Lung (tissue), 12 donors: ENCODE measurements around the gene ENPP1. TPM values are rescaled to one million over a fixed set of nuclear protein-coding genes. Genes with fewer than 3 reads are reported as not detected.

Experiments
- ATAC-seq: fragments of 200-7000 bp; cut with Tn5 transposase; one replicate; pipeline ENCODE4 v1.9.1; 2020; ENCODE audit warnings: moderate number of reproducible peaks; ENCODE audit not compliant: insufficient read depth, low FRiP score
- DNase-seq, 3 donors: peaks; one replicate each; pipeline ENCODE4 v3.0.0-alpha.2; 2013 to 2017
- H3K27ac ChIP-seq, 2 donors: one replicate each; pipeline ENCODE4 v1.5.1; 2013; ENCODE audit warnings: mild to moderate bottlenecking in 2 of 2, moderate library complexity in 2 of 2, control low read depth in 1 of 2, inconsistent platforms in 1 of 2, low read depth in 1 of 2, low read length in 1 of 2
- H3K27me3 ChIP-seq, 3 donors: one replicate each; pipeline ENCODE4 v1.5.1; 2013; ENCODE audit warnings: low read length in 2 of 3; ENCODE audit not compliant: control insufficient read depth in 3 of 3, insufficient read depth in 3 of 3
- H3K36me3 ChIP-seq, 4 donors: one replicate each; pipeline ENCODE4 v1.5.1; 2013; ENCODE audit warnings: low read length in 4 of 4, mild to moderate bottlenecking in 1 of 4, moderate library complexity in 1 of 4; ENCODE audit not compliant: control insufficient read depth in 4 of 4, insufficient read depth in 4 of 4
- H3K4me1 ChIP-seq, 5 donors: one replicate each; pipeline ENCODE4 v1.5.1; 2013; ENCODE audit warnings: low read length in 5 of 5, mild to moderate bottlenecking in 2 of 5, moderate library complexity in 1 of 5; ENCODE audit not compliant: control insufficient read depth in 5 of 5, insufficient read depth in 5 of 5
- H3K4me3 ChIP-seq: one replicate; pipeline ENCODE4 v1.5.1; 2013; ENCODE audit warnings: mild to moderate bottlenecking, control low read depth, moderate library complexity
- H3K9ac ChIP-seq, 2 donors: one replicate each; pipeline ENCODE4 v1.5.1; 2013; ENCODE audit warnings: low read length in 2 of 2, control low read depth in 1 of 2; ENCODE audit not compliant: insufficient read depth in 1 of 2
- H3K9me3 ChIP-seq, 4 donors: one replicate each; pipeline ENCODE4 v1.5.1; 2013; ENCODE audit warnings: low read length in 3 of 4, mild to moderate bottlenecking in 1 of 4, moderate library complexity in 1 of 4; ENCODE audit not compliant: control insufficient read depth in 4 of 4, insufficient read depth in 3 of 4
- WGBS, 2 donors: extraction: QIAGEN DNeasy Blood & Tissue Kit; methylation state at CpG; one replicate each; pipeline ENCODE4 v1.1.7; 2013; 5-methylcytosine and 5-hydroxymethylcytosine counted together
- polyA plus RNA-seq, 2 donors: library from polyadenylated mRNA; stranded (reverse); fragments of 200-250 nt; gene quantifications; one replicate each; pipeline ENCODE4 v1.2.1, GENCODE V29; 2013
- total RNA-seq, 2 donors: library from RNA; depleted of rRNA in 1 of 2; stranded (reverse); fragments of >200 nt in 1 of 2; gene quantifications; one replicate each; pipeline ENCODE4 v1.2.1, GENCODE V29; 2014 to 2021
- TF ChIP-seq, protein P1 (sequence below): IDR thresholded peaks from 2 replicates; pipeline ENCODE4 v1.5.1; 2012; ENCODE audit warnings: mild to moderate bottlenecking; ENCODE audit errors: control extremely low read depth, extremely low read depth
- donor health status: control.
- donor health status: control.
- donor health status: Bipolar disorder and iron deficiency.
- donor health status: healthy.
- donor health status: DM: yes; HTN: yes; CAD: no.

ENPP1 gene
- total and polyA plus RNA-seq, 4 donors: 0.21 to 7.3 (median 0.82) TPM

DNA sequence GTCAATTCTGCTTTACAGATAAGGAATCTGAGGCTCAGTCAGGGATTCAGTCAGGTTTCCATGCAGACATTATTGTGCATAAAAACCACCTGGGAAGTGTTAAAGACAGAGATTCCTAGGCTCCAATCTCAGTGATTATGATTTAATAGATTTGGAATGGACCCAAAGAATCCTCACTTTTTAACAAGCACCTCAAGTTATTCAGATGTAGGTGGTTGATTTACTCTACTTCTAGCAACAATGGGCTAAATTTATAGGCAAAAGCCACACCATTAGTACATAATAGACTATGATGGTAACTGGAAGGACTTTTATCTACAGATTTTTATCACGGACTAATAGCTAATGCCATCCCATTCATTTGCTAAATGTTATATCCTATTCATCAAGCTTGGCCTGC, 9.0 kb downstream of the ENPP1 start:
- peaks cover 0 to 4% (median 0%) of the 10 kb centered on the region in 5 donors for H3K4me1 ChIP-seq
- H3K9me3 ChIP-seq: no peaks in the 10 kb centered on the region
- H3K27ac ChIP-seq: no peak overlapping the region
- no peaks in the 10 kb centered on the region for H3K36me3 ChIP-seq
- H3K27me3 ChIP-seq: no peaks in the 10 kb centered on the region
- 73 to 81% methylated on average over 1 of the region's 1 CpG for WGBS, 2 donors
- H3K9ac ChIP-seq: no peak overlapping the region
- TF ChIP-seq, protein P1, sequence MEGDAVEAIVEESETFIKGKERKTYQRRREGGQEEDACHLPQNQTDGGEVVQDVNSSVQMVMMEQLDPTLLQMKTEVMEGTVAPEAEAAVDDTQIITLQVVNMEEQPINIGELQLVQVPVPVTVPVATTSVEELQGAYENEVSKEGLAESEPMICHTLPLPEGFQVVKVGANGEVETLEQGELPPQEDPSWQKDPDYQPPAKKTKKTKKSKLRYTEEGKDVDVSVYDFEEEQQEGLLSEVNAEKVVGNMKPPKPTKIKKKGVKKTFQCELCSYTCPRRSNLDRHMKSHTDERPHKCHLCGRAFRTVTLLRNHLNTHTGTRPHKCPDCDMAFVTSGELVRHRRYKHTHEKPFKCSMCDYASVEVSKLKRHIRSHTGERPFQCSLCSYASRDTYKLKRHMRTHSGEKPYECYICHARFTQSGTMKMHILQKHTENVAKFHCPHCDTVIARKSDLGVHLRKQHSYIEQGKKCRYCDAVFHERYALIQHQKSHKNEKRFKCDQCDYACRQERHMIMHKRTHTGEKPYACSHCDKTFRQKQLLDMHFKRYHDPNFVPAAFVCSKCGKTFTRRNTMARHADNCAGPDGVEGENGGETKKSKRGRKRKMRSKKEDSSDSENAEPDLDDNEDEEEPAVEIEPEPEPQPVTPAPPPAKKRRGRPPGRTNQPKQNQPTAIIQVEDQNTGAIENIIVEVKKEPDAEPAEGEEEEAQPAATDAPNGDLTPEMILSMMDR: no peak
- ATAC-seq (no peak), DNase-seq (no peak)
- H3K4me3 ChIP-seq: no peak overlapping the region

DNA sequence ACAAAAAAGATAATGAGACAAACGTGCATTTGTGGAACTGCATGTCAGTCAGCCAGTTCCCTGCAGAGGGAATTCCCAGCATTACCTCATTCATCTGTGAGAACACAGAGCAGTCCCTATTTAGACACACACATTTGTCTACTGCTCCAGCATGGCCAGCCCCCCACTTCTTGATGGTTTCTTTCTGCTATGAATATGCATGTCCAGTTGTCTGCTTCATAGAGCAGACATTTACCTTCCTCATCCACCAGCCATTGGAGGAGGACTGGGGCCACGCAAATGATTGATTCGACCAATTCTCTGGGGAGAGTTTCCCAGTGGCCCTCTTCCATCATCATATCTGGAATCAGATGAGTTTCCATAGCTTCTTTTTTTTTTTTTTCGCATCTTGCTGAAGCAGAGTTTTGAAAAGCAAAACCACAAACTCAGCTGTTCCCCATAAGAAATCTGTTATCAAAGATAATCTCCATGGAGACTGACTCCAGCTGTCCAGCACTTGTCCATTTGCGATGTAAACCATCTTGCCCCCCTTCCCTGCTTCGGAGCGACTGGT, 11.8 kb downstream of the ENPP1 start:
- peak in 2 of 3 donors; percentile 52 to 65 for DNase-seq
- WGBS, 2 donors: 54 to 59% methylated on average over 7 of the region's 7 CpGs
- Histone ChIP-seq H3K9me3 (no peaks in the 10 kb centered on the region), H3K9ac (no peak overlapping the region), H3K4me1 (peaks cover 0 to 4% (median 0%) of the 10 kb centered on the region in 5 donors), H3K36me3 (no peaks in the 10 kb centered on the region), H3K27ac (no peak overlapping the region), H3K27me3 (no peaks in the 10 kb centered on the region), H3K4me3 (no peak overlapping the region)
- ATAC-seq: no peak
- TF ChIP-seq, protein P1: no peak

DNA sequence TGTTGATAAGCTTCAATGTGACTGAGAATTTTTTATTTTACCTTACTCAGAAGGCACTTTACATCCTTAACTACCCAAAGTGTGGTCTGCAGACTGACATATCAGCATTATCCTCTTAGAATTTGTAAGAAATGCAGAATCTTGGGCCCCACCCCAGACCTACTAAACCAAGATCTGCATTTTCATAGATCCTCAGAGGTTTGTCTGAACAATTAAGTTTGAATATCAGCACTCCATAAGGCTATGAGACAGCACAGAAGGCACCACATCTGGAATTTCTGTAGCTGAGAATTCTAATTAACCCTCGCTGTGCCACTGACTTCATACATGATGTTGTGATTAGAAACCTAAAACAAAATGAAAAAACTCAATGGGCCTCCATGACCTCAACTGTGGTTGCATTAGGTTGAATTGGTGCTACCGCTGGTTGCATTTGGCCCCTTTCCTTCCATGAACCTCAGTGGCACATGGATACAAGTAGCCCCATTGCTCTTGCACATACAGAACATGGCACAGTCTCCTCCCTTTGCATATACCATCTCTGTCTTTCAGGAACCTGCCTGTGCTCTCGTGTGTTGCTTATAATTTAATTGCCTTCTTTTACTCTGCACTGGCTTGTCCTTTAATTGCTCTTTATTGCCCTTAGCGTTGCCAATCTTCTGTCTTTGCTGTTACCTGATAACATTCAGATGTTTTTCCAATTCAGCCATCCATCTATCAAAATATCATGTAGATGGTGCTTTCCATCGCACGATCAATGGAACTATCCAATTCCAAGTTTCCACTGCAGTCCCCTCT, 13.4 kb downstream of the ENPP1 start:
- Histone ChIP-seq H3K27me3 (no peaks in the 10 kb centered on the region), H3K9me3 (no peaks in the 10 kb centered on the region), H3K36me3 (no peaks in the 10 kb centered on the region), H3K4me1 (peaks cover 0 to 4% (median 0%) of the 10 kb centered on the region in 5 donors), H3K4me3 (no peak overlapping the region), H3K27ac (no peak overlapping the region), H3K9ac (no peak overlapping the region)
- ATAC-seq (no peak), DNase-seq (no peak)
- TF ChIP-seq, protein P1: no peak
- WGBS, 2 donors: 91 to 94% methylated on average over 6 of the region's 6 CpGs
